Neural cell (in vitro differentiated cells): Measurements from ENCODE around the gene CA5A.

Source experiments
- EP300 ChIP-seq: fragments of 450-650 bp; conservative IDR thresholded peaks from 2 replicates; pipeline ENCODE4 v1.6.1; 2014; ENCODE audit warnings: antibody characterized with exemption, mild to moderate bottlenecking, moderate library complexity; ENCODE audit not compliant: poor library complexity, severe bottlenecking
- MXI1 ChIP-seq: fragments of 450-650 bp; conservative IDR thresholded peaks from 2 replicates; pipeline ENCODE4 v1.6.1; 2014; ENCODE audit warnings: antibody characterized with exemption, mild to moderate bottlenecking; ENCODE audit not compliant: poor library complexity, severe bottlenecking
- POLR2AphosphoS5 ChIP-seq: IDR thresholded peaks from 2 replicates; pipeline ENCODE4 v1.6.1; 2012
- RAD21 ChIP-seq: fragments of 450-650 bp; conservative IDR thresholded peaks from 2 replicates; pipeline ENCODE4 v1.6.1; 2014; ENCODE audit warnings: antibody characterized with exemption, mild to moderate bottlenecking, moderate library complexity
- SMC3 ChIP-seq: fragments of 450-650 bp; conservative IDR thresholded peaks from 2 replicates; pipeline ENCODE4 v1.6.1; 2014; ENCODE audit warnings: antibody characterized with exemption, mild to moderate bottlenecking, moderate library complexity; ENCODE audit not compliant: poor library complexity
- TF ChIP-seq, protein P1 (sequence below): fragments of 450-650 bp; IDR thresholded peaks from 2 replicates; pipeline ENCODE4 v1.5.1; 2014; ENCODE audit warnings: antibody characterized with exemption, mild to moderate bottlenecking, moderate library complexity; ENCODE audit not compliant: poor library complexity, severe bottlenecking
- TF ChIP-seq, protein P2 (sequence below): IDR thresholded peaks from 2 replicates; pipeline ENCODE4 v1.6.1; 2012; ENCODE audit warnings: borderline replicate concordance

DNA sequence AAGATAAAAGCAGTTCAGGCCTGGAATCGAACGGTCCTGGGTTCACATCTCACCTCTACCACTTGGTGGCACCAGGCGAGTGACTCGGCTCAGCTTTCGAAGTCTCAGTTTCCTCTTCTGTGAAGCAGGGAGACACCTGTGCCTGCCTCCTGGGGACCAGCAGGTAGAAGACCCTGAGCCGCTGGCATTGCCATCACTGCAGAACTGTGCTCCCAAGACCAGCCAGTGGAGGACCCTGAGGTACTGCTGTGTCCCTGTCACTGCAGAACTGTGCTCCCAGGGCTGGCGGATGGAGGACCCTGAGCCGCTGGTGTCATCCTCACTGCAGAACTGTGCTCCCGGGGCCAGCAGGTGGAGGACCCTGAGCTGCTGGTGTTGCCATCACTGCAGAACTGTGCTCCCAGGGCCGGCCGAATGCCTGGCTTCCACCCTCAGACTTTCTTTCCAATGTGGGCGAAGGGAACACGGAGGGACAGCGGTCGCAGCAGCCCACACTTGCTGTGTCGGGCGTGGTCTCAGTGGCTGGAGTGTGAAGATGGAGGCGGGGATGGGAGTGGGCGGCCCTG, 58.3 kb downstream of the CA5A start:
- TF ChIP-seq, protein P1, sequence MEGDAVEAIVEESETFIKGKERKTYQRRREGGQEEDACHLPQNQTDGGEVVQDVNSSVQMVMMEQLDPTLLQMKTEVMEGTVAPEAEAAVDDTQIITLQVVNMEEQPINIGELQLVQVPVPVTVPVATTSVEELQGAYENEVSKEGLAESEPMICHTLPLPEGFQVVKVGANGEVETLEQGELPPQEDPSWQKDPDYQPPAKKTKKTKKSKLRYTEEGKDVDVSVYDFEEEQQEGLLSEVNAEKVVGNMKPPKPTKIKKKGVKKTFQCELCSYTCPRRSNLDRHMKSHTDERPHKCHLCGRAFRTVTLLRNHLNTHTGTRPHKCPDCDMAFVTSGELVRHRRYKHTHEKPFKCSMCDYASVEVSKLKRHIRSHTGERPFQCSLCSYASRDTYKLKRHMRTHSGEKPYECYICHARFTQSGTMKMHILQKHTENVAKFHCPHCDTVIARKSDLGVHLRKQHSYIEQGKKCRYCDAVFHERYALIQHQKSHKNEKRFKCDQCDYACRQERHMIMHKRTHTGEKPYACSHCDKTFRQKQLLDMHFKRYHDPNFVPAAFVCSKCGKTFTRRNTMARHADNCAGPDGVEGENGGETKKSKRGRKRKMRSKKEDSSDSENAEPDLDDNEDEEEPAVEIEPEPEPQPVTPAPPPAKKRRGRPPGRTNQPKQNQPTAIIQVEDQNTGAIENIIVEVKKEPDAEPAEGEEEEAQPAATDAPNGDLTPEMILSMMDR: no peak
- no peak for TF ChIP-seq POLR2AphosphoS5
- TF ChIP-seq, protein P2, sequence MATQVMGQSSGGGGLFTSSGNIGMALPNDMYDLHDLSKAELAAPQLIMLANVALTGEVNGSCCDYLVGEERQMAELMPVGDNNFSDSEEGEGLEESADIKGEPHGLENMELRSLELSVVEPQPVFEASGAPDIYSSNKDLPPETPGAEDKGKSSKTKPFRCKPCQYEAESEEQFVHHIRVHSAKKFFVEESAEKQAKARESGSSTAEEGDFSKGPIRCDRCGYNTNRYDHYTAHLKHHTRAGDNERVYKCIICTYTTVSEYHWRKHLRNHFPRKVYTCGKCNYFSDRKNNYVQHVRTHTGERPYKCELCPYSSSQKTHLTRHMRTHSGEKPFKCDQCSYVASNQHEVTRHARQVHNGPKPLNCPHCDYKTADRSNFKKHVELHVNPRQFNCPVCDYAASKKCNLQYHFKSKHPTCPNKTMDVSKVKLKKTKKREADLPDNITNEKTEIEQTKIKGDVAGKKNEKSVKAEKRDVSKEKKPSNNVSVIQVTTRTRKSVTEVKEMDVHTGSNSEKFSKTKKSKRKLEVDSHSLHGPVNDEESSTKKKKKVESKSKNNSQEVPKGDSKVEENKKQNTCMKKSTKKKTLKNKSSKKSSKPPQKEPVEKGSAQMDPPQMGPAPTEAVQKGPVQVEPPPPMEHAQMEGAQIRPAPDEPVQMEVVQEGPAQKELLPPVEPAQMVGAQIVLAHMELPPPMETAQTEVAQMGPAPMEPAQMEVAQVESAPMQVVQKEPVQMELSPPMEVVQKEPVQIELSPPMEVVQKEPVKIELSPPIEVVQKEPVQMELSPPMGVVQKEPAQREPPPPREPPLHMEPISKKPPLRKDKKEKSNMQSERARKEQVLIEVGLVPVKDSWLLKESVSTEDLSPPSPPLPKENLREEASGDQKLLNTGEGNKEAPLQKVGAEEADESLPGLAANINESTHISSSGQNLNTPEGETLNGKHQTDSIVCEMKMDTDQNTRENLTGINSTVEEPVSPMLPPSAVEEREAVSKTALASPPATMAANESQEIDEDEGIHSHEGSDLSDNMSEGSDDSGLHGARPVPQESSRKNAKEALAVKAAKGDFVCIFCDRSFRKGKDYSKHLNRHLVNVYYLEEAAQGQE: no peak
- TF ChIP-seq SMC3: no peak
- TF ChIP-seq RAD21: no peak
- no peak for TF ChIP-seq EP300
- TF ChIP-seq MXI1: no peak
